HL-60/S4 treated with phorbol 12-myristate 13-acetate at 8.2 ng/mL for 4 days and 3 days (cell line): ENCODE measurements around the gene PLEKHA8.

ENCODE experiments used
- in situ Hi-C: fragments of 300-500 bp; cut with MboI; formaldehyde crosslinking; loops from 2 replicates; pipeline ENCODE4 v1.15.0; 2022; ENCODE audit warnings: low sequenced_read_pairs

PLEKHA8 gene

GRCh38 chr7:30143748-30144251 is 115.6 kb downstream of the PLEKHA8 start:
- in situ Hi-C loops = no loop called here

- in situ Hi-C loops = no loop called here
Measured at GRCh38 chr7:30144657-30145306, 116.6 kb downstream of the PLEKHA8 start.

GRCh38 chr7:30145426-30145970 is 117.3 kb downstream of the PLEKHA8 start:
- in situ Hi-C loops = no loop called here

- in situ Hi-C loops = no loop called here
Measured at GRCh38 chr7:30146127-30146612, 118.0 kb downstream of the PLEKHA8 start.

- in situ Hi-C loops = no loop called here
Measured at GRCh38 chr7:30147223-30147622, 119.0 kb downstream of the PLEKHA8 start.

GRCh38 chr7:30147785-30148184 is 119.6 kb downstream of the PLEKHA8 start:
- in situ Hi-C loops = no loop called here

GRCh38 chr7:30148426-30148825 is 120.2 kb downstream of the PLEKHA8 start:
- in situ Hi-C loops = no loop called here

GRCh38 chr7:30148951-30149459 is 120.8 kb downstream of the PLEKHA8 start:
- in situ Hi-C loops = no loop called here

GRCh38 chr7:30149640-30150272 is 121.5 kb downstream of the PLEKHA8 start:
- in situ Hi-C loops = no loop called here

GRCh38 chr7:30150711-30151110 is 122.5 kb downstream of the PLEKHA8 start:
- in situ Hi-C loops = no loop called here

GRCh38 chr7:30154111-30154587 is 125.9 kb downstream of the PLEKHA8 start:
- in situ Hi-C loops = no loop called here

GRCh38 chr7:30155481-30155880 is 127.3 kb downstream of the PLEKHA8 start:
- in situ Hi-C loops = no loop called here

- in situ Hi-C loops = no loop called here
Measured at GRCh38 chr7:30157204-30157603, 129.0 kb downstream of the PLEKHA8 start.

GRCh38 chr7:30159163-30159562 is 131.0 kb downstream of the PLEKHA8 start:
- in situ Hi-C loops = no loop called here

- in situ Hi-C loops = no loop called here
Measured at GRCh38 chr7:30159698-30160143, 131.5 kb downstream of the PLEKHA8 start.

- in situ Hi-C loops = no loop called here
Measured at GRCh38 chr7:30160329-30160728, 132.1 kb downstream of the PLEKHA8 start.

GRCh38 chr7:30162133-30162532 is 133.9 kb downstream of the PLEKHA8 start:
- in situ Hi-C loops = no loop called here

- in situ Hi-C loops = no loop called here
Measured at GRCh38 chr7:30162622-30163124, 134.5 kb downstream of the PLEKHA8 start.

- in situ Hi-C loops = no loop called here
Measured at GRCh38 chr7:30163231-30163894, 135.2 kb downstream of the PLEKHA8 start.

GRCh38 chr7:30164567-30164966 is 136.4 kb downstream of the PLEKHA8 start:
- in situ Hi-C loops = no loop called here

- in situ Hi-C loops = no loop called here
Measured at GRCh38 chr7:30165590-30165989, 137.4 kb downstream of the PLEKHA8 start.
